ENCODE measurements around the gene CHRNG. TPM values are rescaled to one million over a fixed set of nuclear protein-coding genes. Genes with fewer than 3 reads are reported as not detected.

Gene CHRNG
- total RNA-seq, 1 donor from 2014 or later: not detected

GRCh38 chr2:232533944-232534710, 5.4 kb upstream of the CHRNG start:
- Mint-ChIP-seq H3K9me3 (ENCODE audit: unreplicated experiment) (peaks cover 3% of the 10 kb centered on the region), H3K36me3 (ENCODE audit: unreplicated experiment) (no peaks in the 10 kb centered on the region), H3K27me3 (ENCODE audit: unreplicated experiment) (no peaks in the 10 kb centered on the region), H3K27ac (ENCODE audit: unreplicated experiment) (no peak overlapping the region), H3K4me3 (ENCODE audit: unreplicated experiment) (no peak overlapping the region), H3K4me1 (ENCODE audit: unreplicated experiment) (no peaks in the 10 kb centered on the region)
- TF ChIP-seq, protein P1, sequence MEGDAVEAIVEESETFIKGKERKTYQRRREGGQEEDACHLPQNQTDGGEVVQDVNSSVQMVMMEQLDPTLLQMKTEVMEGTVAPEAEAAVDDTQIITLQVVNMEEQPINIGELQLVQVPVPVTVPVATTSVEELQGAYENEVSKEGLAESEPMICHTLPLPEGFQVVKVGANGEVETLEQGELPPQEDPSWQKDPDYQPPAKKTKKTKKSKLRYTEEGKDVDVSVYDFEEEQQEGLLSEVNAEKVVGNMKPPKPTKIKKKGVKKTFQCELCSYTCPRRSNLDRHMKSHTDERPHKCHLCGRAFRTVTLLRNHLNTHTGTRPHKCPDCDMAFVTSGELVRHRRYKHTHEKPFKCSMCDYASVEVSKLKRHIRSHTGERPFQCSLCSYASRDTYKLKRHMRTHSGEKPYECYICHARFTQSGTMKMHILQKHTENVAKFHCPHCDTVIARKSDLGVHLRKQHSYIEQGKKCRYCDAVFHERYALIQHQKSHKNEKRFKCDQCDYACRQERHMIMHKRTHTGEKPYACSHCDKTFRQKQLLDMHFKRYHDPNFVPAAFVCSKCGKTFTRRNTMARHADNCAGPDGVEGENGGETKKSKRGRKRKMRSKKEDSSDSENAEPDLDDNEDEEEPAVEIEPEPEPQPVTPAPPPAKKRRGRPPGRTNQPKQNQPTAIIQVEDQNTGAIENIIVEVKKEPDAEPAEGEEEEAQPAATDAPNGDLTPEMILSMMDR (IDR thresholded peaks at IDR 0.05): no peak
- no peak for DNase-seq (ENCODE audit: extremely low spot score, unreplicated experiment)

GRCh38 chr2:232534940-232535651, 4.4 kb upstream of the CHRNG start:
- H3K9me3 Mint-ChIP-seq (ENCODE audit: unreplicated experiment): peaks cover 3% of the 10 kb centered on the region
- no peaks in the 10 kb centered on the region for H3K36me3 Mint-ChIP-seq (ENCODE audit: unreplicated experiment)
- H3K4me1 Mint-ChIP-seq (ENCODE audit: unreplicated experiment): peaks cover 2% of the 10 kb centered on the region
- H3K27me3 Mint-ChIP-seq (ENCODE audit: unreplicated experiment): no peaks in the 10 kb centered on the region
- H3K4me3 Mint-ChIP-seq (ENCODE audit: unreplicated experiment): no peak overlapping the region
- DNase-seq (ENCODE audit: extremely low spot score, unreplicated experiment): no peak
- TF ChIP-seq, protein P1 (IDR thresholded peaks at IDR 0.05): no peak
- no peak overlapping the region for H3K27ac Mint-ChIP-seq (ENCODE audit: unreplicated experiment)

- no peak overlapping the region for H3K4me3 Mint-ChIP-seq (ENCODE audit: unreplicated experiment)
- no peaks in the 10 kb centered on the region for H3K36me3 Mint-ChIP-seq (ENCODE audit: unreplicated experiment)
- TF ChIP-seq, protein P1 (IDR thresholded peaks at IDR 0.05): no peak
- H3K9me3 Mint-ChIP-seq (ENCODE audit: unreplicated experiment): peaks cover 3% of the 10 kb centered on the region
- no peak overlapping the region for H3K27ac Mint-ChIP-seq (ENCODE audit: unreplicated experiment)
- H3K4me1 Mint-ChIP-seq (ENCODE audit: unreplicated experiment): peaks cover 2% of the 10 kb centered on the region
- no peaks in the 10 kb centered on the region for H3K27me3 Mint-ChIP-seq (ENCODE audit: unreplicated experiment)
- DNase-seq (ENCODE audit: extremely low spot score, unreplicated experiment): no peak
Observed at GRCh38 chr2:232535761-232536530, 3.5 kb upstream of the CHRNG start.

DNA sequence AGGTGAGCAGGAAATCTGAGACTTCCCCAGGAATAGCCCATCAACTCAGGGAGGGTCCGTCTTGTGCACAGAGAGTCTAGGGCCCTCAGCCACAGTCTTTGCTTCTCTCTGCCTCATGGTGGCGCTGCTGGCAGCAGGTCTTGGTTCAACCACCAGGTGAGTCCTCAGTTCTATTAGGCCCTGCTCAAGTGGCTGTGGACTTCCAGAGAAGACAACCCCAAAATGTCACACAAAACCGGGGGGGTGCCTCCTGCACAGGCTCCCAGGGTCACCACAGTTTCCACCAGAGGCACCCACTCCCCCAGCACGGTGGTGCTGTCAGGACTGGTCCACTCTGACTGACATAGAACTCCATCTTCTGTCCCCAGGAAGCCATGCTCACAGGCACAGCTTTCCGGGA, 2.4 kb upstream of the CHRNG start:
- TF ChIP-seq, protein P1 (IDR thresholded peaks at IDR 0.05): no peak
- Mint-ChIP-seq H3K9me3 (ENCODE audit: unreplicated experiment) (peaks cover 3% of the 10 kb centered on the region), H3K27me3 (ENCODE audit: unreplicated experiment) (no peaks in the 10 kb centered on the region), H3K4me1 (ENCODE audit: unreplicated experiment) (peaks cover 2% of the 10 kb centered on the region), H3K4me3 (ENCODE audit: unreplicated experiment) (no peak overlapping the region), H3K36me3 (ENCODE audit: unreplicated experiment) (no peaks in the 10 kb centered on the region), H3K27ac (ENCODE audit: unreplicated experiment) (no peak overlapping the region)
- DNase-seq (ENCODE audit: extremely low spot score, unreplicated experiment): no peak

All from osteocyte (in vitro differentiated cells).